ENCODE data around the gene RYR3.

RYR3 gene

DNA sequence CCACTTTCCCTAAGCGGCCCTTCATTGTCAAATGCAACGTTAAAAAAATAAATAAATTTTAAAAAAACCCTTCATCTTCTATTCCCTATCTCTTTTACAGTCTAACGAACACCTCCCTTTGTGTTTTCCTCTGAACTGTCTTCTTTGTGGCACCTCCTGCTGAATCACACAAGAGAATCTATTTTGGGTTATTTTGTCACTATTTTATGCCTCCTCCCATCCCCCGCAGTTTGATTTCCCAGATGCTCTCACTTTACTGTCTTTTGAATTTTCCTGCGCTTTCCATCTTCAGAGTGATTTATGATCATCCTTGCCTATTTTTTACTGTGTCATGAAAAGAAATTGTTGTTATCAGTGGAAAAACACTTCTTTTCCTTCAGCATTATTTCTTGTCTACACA is 32.5 kb downstream of the RYR3 start:
- H3K4me3 ChIP-seq (ENCODE audit: low read length), result no peak overlapping the region
- TF ChIP-seq ZNF274 (IDR thresholded peaks at IDR 0.05; ENCODE audit: low read depth, low read length), result no peak

DNA sequence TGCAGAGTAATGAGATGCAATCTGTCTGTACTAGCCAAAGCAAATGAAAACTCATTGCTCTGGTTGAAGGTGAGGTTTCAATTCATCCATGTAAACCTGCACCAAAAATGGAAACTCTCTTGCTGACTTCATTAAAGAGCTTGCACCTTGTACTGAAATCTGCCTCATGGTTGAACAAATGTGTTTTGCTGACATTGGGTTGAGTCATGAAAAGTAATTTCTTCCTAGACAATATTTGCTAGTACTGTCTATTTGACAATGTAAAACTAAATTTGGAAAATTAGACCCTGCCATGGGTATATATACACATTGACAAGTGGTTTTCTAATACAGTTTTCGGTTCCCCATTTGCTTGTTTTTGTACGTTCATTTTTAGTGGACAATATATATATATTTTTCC is 33.3 kb downstream of the RYR3 start:
- H3K4me3 ChIP-seq (ENCODE audit: low read length), result no peak overlapping the region
- no peak for TF ChIP-seq ZNF274 (IDR thresholded peaks at IDR 0.05; ENCODE audit: low read depth, low read length)

DNA sequence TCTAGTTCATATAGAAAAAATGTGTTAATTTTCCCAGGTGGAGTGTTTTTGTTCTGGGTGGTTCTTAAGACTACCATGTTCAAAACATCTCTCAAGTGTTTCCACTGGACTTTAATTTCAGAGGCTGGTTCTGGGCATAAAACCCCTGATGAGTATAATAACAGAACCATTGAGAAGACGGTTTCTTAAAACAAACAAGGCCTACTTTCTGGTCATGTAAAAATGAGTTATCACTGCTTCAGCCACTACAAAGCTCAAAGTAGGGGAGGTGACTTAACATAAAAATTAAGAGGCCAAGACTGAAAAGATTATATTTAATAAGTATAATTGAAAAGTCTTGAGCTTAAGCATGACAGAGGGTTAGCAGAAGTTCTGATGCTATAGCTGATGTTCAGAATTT is 33.8 kb downstream of the RYR3 start:
- TF ChIP-seq ZNF274 (IDR thresholded peaks at IDR 0.05; ENCODE audit: low read depth, low read length), result no peak
- H3K4me3 ChIP-seq (ENCODE audit: low read length), result no peak overlapping the region

DNA sequence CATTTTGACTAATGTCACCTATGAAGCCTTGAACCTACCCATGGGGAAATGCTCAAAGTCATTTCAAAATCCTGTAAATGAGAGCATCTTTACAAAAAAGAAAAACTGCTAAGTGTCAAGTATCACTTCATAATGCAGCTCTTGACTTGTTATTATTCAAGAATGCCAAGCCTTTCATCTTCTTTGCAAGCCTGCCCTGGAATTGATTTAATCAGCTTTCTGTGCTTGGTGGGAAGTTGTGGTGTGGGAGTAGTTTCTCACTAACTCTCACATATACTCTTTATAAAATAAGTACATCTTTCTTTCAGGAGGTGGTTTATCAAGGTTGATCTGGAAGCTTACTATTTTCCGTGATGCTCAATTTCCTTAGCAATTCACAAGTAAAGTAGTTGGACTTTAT is 43.6 kb downstream of the RYR3 start:
- no peak overlapping the region for H3K4me3 ChIP-seq (ENCODE audit: low read length)
- no peak for TF ChIP-seq ZNF274 (IDR thresholded peaks at IDR 0.05; ENCODE audit: low read depth, low read length)

DNA sequence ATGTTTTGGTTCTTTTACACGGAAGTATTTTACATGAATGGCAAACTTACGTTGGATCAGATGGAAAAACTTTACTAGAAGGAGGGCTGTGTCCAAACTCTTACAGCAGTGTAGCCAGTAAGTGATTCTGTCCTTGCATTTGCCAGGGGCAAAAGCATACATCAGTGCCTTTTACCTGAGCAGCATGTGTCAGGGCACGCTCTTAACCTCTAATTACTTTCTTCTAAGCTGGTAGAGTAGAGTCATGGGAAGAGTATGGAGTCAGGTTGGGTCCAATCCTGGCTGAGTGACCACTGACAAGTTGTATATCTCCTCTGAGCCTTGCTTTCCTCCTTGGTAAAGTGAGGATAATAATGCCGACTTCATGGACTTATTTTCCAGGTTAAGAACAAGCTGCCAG is 47.1 kb downstream of the RYR3 start:
- TF ChIP-seq ZNF274 (IDR thresholded peaks at IDR 0.05; ENCODE audit: low read depth, low read length), result no peak
- H3K4me3 ChIP-seq (ENCODE audit: low read length), result no peak overlapping the region

DNA sequence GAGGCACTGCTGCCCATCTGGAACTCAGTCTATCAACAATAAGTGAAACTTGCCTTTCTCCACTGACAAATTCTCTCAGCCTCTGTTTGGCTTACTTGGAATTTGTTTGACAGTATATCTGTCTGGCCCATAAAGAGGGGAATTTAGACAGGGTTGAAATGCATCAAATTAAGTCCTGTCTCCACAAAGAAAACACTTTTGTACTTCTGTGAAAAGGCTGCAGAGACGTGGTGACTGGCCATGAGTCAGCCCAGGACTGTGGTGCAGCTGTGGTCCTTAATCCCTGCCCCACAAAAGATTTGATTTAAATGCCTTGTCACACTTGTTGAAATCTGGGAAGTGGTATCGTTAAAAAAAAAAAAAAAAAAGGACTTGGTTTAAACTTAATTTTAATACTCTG is 47.5 kb downstream of the RYR3 start:
- TF ChIP-seq ZNF274 (IDR thresholded peaks at IDR 0.05; ENCODE audit: low read depth, low read length), result no peak
- H3K4me3 ChIP-seq (ENCODE audit: low read length), result no peak overlapping the region

DNA sequence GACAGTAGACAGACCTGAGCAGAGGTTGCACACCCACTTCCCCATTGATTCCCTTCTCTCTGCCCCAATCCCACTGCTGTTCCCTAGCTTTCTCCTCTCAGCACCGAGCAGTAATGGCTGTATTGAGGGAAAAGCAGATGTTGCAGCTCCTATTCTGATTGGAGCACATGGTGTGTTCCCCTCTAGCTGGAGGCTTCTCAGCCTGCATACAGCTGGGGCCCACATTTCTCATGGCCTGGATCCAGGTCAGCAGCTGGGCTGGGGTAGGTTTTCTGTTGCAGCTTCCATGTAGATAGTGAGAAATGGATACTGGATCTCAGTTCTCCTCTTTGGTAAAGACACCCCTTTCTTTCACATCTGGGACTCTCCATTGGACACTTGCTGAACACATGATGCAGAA is 50.1 kb downstream of the RYR3 start:
- no peak overlapping the region for H3K4me3 ChIP-seq (ENCODE audit: low read length)
- TF ChIP-seq ZNF274 (IDR thresholded peaks at IDR 0.05; ENCODE audit: low read depth, low read length), result no peak

DNA sequence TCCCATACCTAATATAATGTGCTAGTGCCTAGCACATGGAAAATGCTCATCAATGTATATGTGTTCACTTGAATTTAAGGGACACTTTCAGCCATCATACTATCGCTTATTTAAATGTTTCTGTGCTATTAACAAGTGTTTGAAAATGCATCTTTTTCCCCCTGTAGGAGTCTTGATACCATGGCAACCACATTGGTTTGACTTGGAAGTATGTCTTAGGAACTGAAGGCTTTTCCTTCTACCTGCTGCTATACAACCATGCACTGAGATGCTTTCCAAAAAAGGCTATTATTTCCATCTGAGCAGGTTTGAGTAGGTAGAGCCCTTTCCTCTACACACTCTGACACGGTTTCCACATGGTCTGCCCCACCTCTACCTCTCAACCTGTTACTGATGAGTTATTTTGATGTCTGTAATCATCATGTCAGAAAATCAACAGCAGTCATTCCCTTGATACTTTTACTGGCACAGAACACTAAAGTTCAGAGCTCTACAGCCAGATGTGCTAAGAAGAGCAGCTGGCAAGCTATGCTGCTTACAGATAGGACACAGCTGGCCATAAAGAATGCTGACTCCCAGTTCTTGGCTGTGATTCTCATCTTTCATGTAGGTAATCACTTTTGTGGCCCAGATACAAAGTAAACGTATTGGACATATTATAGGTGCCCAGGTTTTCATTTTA is 59.3 kb downstream of the RYR3 start:
- no peak for TF ChIP-seq ZNF274 (IDR thresholded peaks at IDR 0.05; ENCODE audit: low read depth, low read length)
- no peak overlapping the region for H3K4me3 ChIP-seq (ENCODE audit: low read length)

DNA sequence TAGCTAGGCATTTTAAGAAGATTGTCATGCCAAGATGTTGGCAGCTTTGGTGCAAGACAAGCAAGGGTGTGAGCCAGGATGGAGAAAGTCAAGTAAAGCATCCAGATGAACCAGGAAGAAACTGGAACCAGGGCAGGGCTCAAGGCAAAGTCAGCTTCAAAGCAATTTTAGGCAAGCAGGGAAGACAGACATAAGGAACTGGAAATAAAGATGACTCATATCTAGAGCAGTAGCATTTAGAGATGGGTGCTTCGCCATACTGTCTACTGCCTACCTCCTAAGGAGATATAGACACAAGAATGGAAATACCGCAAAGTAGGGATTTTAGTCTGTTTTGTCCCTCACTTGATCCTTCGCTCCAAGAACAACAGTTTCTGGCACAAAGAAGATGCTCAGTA is 59.9 kb downstream of the RYR3 start:
- TF ChIP-seq ZNF274 (IDR thresholded peaks at IDR 0.05; ENCODE audit: low read depth, low read length), result no peak
- no peak overlapping the region for H3K4me3 ChIP-seq (ENCODE audit: low read length)

DNA sequence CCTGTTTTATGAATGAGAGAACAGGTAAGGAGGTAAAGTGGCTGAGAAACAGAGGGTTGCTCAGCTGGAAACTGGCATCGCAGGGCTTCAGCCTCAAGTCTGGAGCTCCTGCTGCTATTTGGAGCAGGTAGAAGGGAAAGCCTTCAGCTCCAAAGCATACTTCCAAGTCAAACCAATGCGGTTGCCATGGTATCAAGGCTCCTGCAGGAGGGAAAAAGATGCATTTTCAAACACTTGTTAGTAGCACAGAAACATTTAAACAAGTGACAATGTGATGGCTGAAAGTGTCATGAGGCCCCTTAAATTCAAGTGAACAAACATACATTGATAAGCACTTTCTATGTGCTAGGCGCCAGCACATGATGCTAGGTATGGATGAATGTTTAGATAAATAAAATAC is 60.4 kb downstream of the RYR3 start:
- TF ChIP-seq ZNF274 (IDR thresholded peaks at IDR 0.05; ENCODE audit: low read depth, low read length), result no peak
- no peak overlapping the region for H3K4me3 ChIP-seq (ENCODE audit: low read length)

DNA sequence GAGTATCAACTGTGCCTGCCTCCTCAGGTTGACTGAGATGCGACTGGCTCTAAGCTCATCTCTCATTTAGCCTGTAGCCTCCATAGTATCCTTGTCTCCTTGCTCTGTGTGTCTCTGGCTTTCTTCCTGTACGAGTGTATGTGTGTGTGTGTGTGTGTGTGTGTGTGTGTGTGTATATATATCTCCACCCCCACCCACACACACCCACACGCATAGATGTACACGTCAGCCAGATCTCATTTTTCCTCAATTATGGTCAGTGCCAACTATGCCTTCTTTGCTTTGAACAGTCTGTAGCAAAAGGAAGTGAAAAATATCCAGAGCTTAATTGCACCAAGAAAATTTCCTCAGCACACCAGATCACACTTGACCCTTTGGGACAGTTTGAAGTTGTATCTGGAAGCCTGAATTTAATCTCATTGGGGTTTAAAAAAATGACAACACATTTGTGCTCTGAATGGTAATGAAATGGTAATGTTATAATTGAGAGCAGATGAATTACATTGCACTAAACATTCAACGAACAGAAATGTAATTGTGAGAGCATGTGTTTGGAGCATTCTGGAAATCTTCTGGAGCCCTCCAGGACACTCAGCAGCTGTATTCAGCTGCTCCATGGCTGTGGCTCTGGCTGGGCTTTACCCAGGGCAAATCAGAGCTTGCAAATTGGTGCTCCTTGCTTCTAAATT is 63.6 kb downstream of the RYR3 start:
- no peak overlapping the region for H3K4me3 ChIP-seq (ENCODE audit: low read length)
- TF ChIP-seq ZNF274 (IDR thresholded peaks at IDR 0.05; ENCODE audit: low read depth, low read length), result no peak

DNA sequence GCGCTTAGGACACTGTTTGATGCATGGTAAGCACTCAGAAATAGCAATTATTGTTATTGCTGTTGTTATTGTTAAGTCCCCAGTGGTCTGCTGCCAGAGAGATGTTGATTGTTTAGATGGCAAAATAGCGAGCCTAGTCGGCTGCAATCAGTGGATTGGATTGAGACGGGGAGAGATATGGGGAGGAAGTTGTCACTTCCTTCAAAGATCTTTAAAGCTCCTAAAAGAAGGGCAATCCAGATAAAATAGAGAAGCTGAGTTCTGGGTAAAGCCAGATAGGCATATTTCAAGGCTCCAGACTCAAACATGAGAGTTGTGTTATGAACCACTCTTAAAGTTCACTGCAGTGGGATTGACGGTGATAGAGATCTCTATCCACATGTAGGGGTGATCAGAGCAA is 64.5 kb downstream of the RYR3 start:
- no peak overlapping the region for H3K4me3 ChIP-seq (ENCODE audit: low read length)
- no peak for TF ChIP-seq ZNF274 (IDR thresholded peaks at IDR 0.05; ENCODE audit: low read depth, low read length)

DNA sequence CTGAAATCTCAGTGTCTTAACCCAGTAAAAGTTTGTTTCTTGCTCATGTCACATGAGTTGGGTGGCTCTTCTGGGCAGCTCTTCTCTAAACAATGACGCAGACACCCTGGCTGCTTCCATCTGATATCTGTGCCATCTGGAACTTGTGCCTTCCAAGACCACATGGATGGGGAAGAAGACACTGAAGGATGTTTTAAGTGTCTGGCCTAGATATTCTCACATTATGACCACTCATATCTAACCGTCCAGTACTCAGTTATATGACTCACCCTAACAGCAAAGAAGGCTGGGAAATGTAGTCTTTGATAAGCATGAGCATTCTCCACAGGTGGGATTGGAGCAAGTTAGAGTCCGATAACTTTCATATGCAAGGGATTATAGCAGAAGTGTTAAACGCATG is 66.4 kb downstream of the RYR3 start:
- no peak for TF ChIP-seq ZNF274 (IDR thresholded peaks at IDR 0.05; ENCODE audit: low read depth, low read length)
- no peak overlapping the region for H3K4me3 ChIP-seq (ENCODE audit: low read length)

DNA sequence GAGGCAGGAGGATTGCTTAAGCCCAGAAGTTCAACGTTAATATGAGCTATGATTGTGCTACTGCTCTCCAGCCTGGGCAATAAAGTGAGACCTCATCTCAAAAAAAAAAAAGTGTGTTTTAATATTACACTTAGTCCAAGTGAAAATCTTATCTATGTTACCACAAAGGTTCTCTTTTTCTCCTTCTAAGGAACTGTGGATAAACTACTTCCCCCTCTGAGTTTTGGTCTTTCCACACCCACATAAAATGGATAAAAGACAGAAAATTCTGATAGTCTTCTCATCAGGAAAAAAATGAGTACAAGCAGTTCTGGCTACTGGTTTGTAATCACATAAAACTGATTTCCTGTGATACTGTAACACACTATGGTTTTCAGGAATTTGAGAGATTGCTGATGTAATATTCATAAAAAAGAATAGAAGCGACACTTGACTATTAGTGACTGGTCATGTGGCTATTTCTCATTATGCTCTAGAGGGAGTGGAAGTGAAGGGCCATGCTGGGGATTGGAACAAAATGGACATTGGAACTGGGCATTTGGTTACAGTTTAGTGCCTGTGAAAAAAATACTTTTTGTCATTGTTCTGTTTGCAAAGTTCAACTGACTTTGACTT is 68.2 kb downstream of the RYR3 start:
- H3K4me3 ChIP-seq (ENCODE audit: low read length), result no peak overlapping the region
- TF ChIP-seq ZNF274 (IDR thresholded peaks at IDR 0.05; ENCODE audit: low read depth, low read length), result no peak

DNA sequence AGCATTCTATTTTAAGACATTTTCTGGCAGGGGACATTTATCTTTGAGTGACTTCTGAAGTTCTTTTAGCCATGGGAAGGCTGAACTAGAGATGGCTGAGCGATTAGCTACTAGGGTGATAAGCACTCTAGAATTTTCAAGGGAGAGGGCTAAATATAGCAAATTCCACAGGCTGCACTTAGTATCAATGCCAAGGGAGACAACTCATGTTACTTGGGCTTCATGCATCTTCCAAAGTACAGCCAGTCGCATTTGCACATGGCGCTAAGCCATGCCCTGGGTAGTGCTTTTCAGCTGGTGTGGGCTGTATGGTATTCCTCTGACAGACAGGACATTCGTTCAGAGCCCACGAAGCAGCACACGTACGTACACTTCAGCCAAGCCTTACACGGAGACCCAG is 69.6 kb downstream of the RYR3 start:
- no peak overlapping the region for H3K4me3 ChIP-seq (ENCODE audit: low read length)
- no peak for TF ChIP-seq ZNF274 (IDR thresholded peaks at IDR 0.05; ENCODE audit: low read depth, low read length)
